ENCODE data around the gene CPTP.
A peak's percentile ranks its signal among the peaks of the same experiment; 100 is the strongest.

The CPTP gene

GRCh38 chr1:1307923-1308755 lies 16.5 kb upstream of the CPTP start, which contains the start of the genes ACAP3 and PUSL1:
TSS of gene ACAP3 (minus strand) at chr1:1307930. CDS start at chr1:1307815, 115 bp downstream.
TSS of gene PUSL1 (plus strand) at chr1:1308597. CDS start at chr1:1308644, 47 bp downstream.
- no peaks in the 10 kb centered on the region for H3K27me3 ChIP-seq
- peaks cover 38% of the 10 kb centered on the region for H3K36me3 ChIP-seq
- peaks cover 9% of the 10 kb centered on the region for H3K4me1 ChIP-seq
- no peak for TF ChIP-seq CTCF (IDR thresholded peaks at IDR 0.05; ENCODE audit: low read depth, low read length)
- DNase-seq, result peak; percentile 93
- no peaks in the 10 kb centered on the region for H3K9me3 ChIP-seq
- peak within 1 kb of the TSS; percentile 90 for H3K4me3 ChIP-seq (ENCODE audit: low read depth, low read length)

DNA sequence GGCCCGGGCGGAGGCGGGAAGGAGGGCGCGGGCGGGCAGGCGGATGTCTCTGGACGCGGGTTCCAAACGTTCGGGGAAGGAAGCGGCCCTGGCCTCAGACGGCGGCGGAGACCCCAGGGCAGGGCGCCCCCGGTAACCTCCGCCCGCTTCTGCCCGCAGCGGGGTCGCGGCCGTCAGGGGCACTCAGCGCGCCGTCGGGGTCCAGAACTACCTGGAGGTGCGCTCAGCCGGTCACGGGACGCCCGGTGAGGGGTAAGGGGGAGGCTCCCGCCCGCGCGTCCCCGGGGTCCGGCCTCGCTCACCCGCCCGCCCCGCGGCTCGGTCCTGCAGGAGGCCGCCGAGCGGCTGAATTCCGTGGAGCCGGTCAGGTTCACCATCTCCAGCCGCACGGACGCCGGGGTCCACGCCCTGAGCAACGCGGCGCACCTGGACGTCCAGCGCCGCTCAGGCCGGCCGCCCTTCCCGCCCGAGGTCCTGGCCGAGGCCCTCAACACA lies 15.8 kb upstream of the CPTP start:
- no peak for TF ChIP-seq CTCF (IDR thresholded peaks at IDR 0.05; ENCODE audit: low read depth, low read length)
- peaks cover 44% of the 10 kb centered on the region for H3K36me3 ChIP-seq
- no peak for DNase-seq
- no peaks in the 10 kb centered on the region for H3K27me3 ChIP-seq
- H3K4me1 ChIP-seq, result peaks cover 6% of the 10 kb centered on the region
- H3K9me3 ChIP-seq, result no peaks in the 10 kb centered on the region
- H3K4me3 ChIP-seq (ENCODE audit: low read depth, low read length), result peak overlapping the region; percentile 80

- H3K4me3 ChIP-seq (ENCODE audit: low read depth, low read length), result peak overlapping the region; percentile 80
- H3K9me3 ChIP-seq, result no peaks in the 10 kb centered on the region
- H3K27me3 ChIP-seq, result no peaks in the 10 kb centered on the region
- TF ChIP-seq CTCF (IDR thresholded peaks at IDR 0.05; ENCODE audit: low read depth, low read length), result no peak
- H3K4me1 ChIP-seq, result peaks cover under 1% of the 10 kb centered on the region
- peaks cover 51% of the 10 kb centered on the region for H3K36me3 ChIP-seq
- no peak for DNase-seq
Observed at GRCh38 chr1:1309251-1310108, 15.1 kb upstream of the CPTP start.

DNA sequence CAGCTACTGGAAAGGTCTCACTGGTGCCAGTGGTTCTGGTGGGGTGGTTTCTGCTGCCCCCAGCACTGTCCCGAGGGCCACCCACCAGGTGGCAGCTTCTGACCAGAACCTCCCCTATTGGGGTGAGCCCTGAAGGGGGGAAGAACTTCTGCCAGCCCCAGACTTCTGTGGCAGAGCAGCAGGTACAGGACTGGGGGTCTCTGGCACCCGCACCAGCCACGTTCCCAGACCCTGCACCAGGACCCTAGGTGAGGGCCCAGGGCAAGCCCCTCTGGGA lies 14.6 kb upstream of the CPTP start:
- Histone ChIP-seq H3K9me3 (no peaks in the 10 kb centered on the region), H3K36me3 (peaks cover 57% of the 10 kb centered on the region), H3K4me3 (ENCODE audit: low read depth, low read length) (peak overlapping the region; percentile 80; the same call in 1 of the 2 replicates), H3K27me3 (no peaks in the 10 kb centered on the region), H3K4me1 (no peaks in the 10 kb centered on the region; the same call in 1 of the 2 replicates)
- no peak for TF ChIP-seq CTCF (IDR thresholded peaks at IDR 0.05; ENCODE audit: low read depth, low read length)
- no peak for DNase-seq

GRCh38 chr1:1310476-1311053 lies 14.0 kb upstream of the CPTP start:
- Histone ChIP-seq H3K36me3 (peaks cover 60% of the 10 kb centered on the region), H3K4me1 (no peaks in the 10 kb centered on the region), H3K9me3 (no peaks in the 10 kb centered on the region), H3K27me3 (no peaks in the 10 kb centered on the region), H3K4me3 (ENCODE audit: low read depth, low read length) (no peak overlapping the region)
- DNase-seq, result no peak
- TF ChIP-seq CTCF (IDR thresholded peaks at IDR 0.05; ENCODE audit: low read depth, low read length), result no peak

Data from BE2C (cell line).